HL-60/S4 treated with phorbol 12-myristate 13-acetate at 8.2 ng/mL for 4 days and 3 days (cell line): ENCODE measurements around the gene CD9.

Source experiments
- in situ Hi-C: fragments of 300-500 bp; cut with MboI; formaldehyde crosslinking; loops from 2 replicates; pipeline ENCODE4 v1.15.0; 2022; ENCODE audit warnings: low sequenced_read_pairs

CD9 gene

GRCh38 chr12:6235499-6235898, 35.3 kb downstream of the CD9 start:
- in situ Hi-C loops = no loop called here

GRCh38 chr12:6235906-6236640, 35.9 kb downstream of the CD9 start:
- in situ Hi-C loops = no loop called here

GRCh38 chr12:6236641-6236940, 36.4 kb downstream of the CD9 start:
- in situ Hi-C loops = no loop called here

GRCh38 chr12:6237830-6238229, 37.6 kb downstream of the CD9 start:
- in situ Hi-C loops = no loop called here

- in situ Hi-C loops = no loop called here
Measured at GRCh38 chr12:6238875-6239274, 38.7 kb downstream of the CD9 start.

GRCh38 chr12:6241495-6241894, 41.3 kb downstream of the CD9 start:
- in situ Hi-C loops = no loop called here

- in situ Hi-C loops = no loop called here
Measured at GRCh38 chr12:6249580-6249979, 49.4 kb downstream of the CD9 start.

- in situ Hi-C loops = no loop called here
Measured at GRCh38 chr12:6250343-6250742, 50.1 kb downstream of the CD9 start.

- in situ Hi-C loops = no loop called here
Measured at GRCh38 chr12:6253278-6253677, 53.1 kb downstream of the CD9 start.

- in situ Hi-C loops = no loop called here
Measured at GRCh38 chr12:6254491-6254890, 54.3 kb downstream of the CD9 start.

- in situ Hi-C loops = no loop called here
Measured at GRCh38 chr12:6257007-6257406, 56.8 kb downstream of the CD9 start.

- in situ Hi-C loops = no loop called here
Measured at GRCh38 chr12:6262211-6262610, 62.0 kb downstream of the CD9 start.

GRCh38 chr12:6262623-6263022, 62.4 kb downstream of the CD9 start:
- in situ Hi-C loops = no loop called here

GRCh38 chr12:6263931-6264330, 63.7 kb downstream of the CD9 start:
- in situ Hi-C loops = no loop called here

- in situ Hi-C loops = no loop called here
Measured at GRCh38 chr12:6264402-6265037, 64.3 kb downstream of the CD9 start.

- in situ Hi-C loops = no loop called here
Measured at GRCh38 chr12:6265038-6265405, 64.8 kb downstream of the CD9 start.

- in situ Hi-C loops = no loop called here
Measured at GRCh38 chr12:6266541-6266966, 66.4 kb downstream of the CD9 start.

GRCh38 chr12:6266971-6267721, 66.9 kb downstream of the CD9 start:
- in situ Hi-C loops = no loop called here

- in situ Hi-C loops = no loop called here
Measured at GRCh38 chr12:6268484-6269157, 68.4 kb downstream of the CD9 start.

- in situ Hi-C loops = loop anchor here (10.0 kb wide), 1 partner anchor 75 kb away; no protein-coding TSS in a partner anchor
Measured at GRCh38 chr12:6269986-6270385, 69.8 kb downstream of the CD9 start.

- in situ Hi-C loops = loop anchor here (10.0 kb wide), 1 partner anchor 76 kb away; no protein-coding TSS in a partner anchor
Measured at GRCh38 chr12:6271281-6271680, 71.1 kb downstream of the CD9 start.
